ENCODE results near the gene FRY.

DNA sequence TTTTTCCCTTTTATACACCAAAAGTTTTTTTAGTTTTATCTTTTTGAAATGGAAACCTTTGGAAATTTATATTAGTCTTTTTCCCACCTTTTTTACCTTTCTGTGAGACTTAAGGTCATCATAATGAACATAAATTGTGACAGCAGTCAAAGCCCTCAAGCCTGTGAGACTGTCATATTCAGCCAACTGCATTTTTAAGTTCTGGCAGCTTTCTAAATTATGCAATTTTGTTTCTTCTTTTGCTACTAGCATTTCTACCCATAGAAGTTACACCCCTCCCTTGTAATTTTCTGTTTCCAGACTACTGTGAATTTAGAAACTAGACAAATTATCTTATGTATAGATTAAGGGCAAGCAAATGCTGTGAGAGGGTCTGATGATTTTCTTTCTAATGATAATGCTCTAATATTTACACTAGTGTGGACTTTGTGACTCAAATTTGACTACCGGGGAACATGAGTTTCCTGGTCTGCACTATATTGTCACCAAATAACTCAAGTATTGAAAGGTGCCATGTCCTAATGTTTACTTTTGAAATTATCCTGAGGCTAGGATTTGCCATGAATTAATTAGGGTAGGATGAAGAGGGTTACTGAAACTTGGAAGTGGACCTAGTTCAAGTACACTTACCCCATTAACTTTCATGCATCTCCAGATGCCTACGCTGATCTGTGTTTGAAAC lies 43.7 kb downstream of the FRY start:
- TF ChIP-seq, protein P1, sequence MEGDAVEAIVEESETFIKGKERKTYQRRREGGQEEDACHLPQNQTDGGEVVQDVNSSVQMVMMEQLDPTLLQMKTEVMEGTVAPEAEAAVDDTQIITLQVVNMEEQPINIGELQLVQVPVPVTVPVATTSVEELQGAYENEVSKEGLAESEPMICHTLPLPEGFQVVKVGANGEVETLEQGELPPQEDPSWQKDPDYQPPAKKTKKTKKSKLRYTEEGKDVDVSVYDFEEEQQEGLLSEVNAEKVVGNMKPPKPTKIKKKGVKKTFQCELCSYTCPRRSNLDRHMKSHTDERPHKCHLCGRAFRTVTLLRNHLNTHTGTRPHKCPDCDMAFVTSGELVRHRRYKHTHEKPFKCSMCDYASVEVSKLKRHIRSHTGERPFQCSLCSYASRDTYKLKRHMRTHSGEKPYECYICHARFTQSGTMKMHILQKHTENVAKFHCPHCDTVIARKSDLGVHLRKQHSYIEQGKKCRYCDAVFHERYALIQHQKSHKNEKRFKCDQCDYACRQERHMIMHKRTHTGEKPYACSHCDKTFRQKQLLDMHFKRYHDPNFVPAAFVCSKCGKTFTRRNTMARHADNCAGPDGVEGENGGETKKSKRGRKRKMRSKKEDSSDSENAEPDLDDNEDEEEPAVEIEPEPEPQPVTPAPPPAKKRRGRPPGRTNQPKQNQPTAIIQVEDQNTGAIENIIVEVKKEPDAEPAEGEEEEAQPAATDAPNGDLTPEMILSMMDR (IDR thresholded peaks at IDR 0.05; ENCODE audit: low read depth, low read length, missing input control), result no peak
- no peak for TF ChIP-seq TAF1 (conservative IDR thresholded peaks at IDR 0.05)
- no peak for TF ChIP-seq EGR1 (IDR thresholded peaks at IDR 0.05; ENCODE audit: low read depth in 2 of 2)
- TF ChIP-seq RXRA (IDR thresholded peaks at IDR 0.05), result no peak
